SK-N-SH treated with all-trans-retinoic acid at 6 μM for 48 hours (cell line): Measurements from ENCODE around the gene TNPO2.

Experiments used
- RARB ChIP-seq: fragments of 250-450 bp; sonication (Bioruptor Pico); IDR thresholded peaks from 2 replicates; pipeline ENCODE4 v1.8.0; 2021; ENCODE audit warnings: mild to moderate bottlenecking, moderate library complexity
- ZNF565 ChIP-seq: fragments of 450-650 bp; formaldehyde crosslinking; conservative IDR thresholded peaks from 2 replicates; pipeline ENCODE4 v1.5.0; 2020; ENCODE audit warnings: low read depth, mild to moderate bottlenecking, moderate library complexity
- TF ChIP-seq, protein P1 (sequence below): fragments of 250-450 bp; sonication (Bioruptor Pico); IDR thresholded peaks from 2 replicates; pipeline ENCODE4 v1.5.0; 2020; ENCODE audit warnings: mild to moderate bottlenecking, moderate library complexity

DNA sequence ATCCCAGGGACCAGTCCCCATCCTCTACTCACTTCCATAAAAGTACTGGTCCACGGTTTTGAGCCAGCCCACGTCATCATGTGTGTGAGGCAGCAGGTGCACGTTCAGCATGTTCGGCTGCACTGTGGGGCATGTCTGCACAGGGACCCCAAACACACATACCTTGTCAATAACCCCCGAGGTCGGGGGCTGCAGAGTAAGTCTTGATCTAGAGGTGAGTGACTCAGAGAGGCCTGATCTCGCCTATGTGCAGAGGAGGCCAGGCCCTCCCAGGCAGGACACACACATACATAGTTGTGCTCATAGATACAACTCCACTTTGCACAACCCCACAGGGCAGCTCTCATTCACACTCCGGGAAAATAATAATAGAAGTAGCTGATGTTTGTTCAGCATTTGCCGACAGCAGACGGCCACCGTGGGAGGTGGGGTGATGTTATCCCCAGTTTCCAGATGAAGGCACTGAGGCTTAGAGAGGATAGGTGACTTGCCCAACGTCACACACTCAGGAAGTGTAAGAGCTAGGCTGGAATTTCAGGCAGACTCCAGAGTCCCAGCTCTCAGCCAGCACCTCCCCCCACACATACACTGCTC is 58.0 kb downstream of the TNPO2 start:
- TF ChIP-seq ZNF565 (CRISPR knock-in tag) = no peak
- no peak for TF ChIP-seq RARB (CRISPR knock-in tag)
- TF ChIP-seq, protein P1, sequence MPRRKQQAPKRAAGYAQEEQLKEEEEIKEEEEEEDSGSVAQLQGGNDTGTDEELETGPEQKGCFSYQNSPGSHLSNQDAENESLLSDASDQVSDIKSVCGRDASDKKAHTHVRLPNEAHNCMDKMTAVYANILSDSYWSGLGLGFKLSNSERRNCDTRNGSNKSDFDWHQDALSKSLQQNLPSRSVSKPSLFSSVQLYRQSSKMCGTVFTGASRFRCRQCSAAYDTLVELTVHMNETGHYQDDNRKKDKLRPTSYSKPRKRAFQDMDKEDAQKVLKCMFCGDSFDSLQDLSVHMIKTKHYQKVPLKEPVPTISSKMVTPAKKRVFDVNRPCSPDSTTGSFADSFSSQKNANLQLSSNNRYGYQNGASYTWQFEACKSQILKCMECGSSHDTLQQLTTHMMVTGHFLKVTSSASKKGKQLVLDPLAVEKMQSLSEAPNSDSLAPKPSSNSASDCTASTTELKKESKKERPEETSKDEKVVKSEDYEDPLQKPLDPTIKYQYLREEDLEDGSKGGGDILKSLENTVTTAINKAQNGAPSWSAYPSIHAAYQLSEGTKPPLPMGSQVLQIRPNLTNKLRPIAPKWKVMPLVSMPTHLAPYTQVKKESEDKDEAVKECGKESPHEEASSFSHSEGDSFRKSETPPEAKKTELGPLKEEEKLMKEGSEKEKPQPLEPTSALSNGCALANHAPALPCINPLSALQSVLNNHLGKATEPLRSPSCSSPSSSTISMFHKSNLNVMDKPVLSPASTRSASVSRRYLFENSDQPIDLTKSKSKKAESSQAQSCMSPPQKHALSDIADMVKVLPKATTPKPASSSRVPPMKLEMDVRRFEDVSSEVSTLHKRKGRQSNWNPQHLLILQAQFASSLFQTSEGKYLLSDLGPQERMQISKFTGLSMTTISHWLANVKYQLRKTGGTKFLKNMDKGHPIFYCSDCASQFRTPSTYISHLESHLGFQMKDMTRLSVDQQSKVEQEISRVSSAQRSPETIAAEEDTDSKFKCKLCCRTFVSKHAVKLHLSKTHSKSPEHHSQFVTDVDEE = no peak
